ENCODE measurements around the gene SRXN1. TPM values are rescaled to one million over a fixed set of nuclear protein-coding genes. Genes with fewer than 3 reads are reported as not detected.

The SRXN1 gene
- total RNA-seq, 1 donor from 2014 or later: 20.8 TPM

DNA sequence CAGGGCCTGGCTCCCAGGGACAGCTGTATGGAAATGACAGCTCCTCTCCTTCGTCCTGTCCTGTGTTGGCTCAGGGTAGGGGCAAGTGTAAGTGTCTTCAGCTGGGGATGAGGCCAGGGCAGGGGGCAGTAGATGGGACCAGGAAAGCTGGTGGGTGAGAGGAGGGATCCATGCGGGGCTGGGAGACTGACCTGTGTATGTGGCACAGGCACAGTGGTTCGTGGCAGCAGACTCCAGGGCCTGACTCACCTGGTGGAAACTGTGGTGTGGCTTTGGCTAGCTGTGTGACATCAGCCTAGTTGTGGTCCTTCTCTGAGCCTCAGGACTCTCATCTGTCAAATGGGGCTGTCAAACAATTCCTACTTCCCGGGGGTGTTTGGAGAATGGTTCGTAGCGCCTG is 36.3 kb upstream of the SRXN1 start:
- TF ChIP-seq, protein P1, sequence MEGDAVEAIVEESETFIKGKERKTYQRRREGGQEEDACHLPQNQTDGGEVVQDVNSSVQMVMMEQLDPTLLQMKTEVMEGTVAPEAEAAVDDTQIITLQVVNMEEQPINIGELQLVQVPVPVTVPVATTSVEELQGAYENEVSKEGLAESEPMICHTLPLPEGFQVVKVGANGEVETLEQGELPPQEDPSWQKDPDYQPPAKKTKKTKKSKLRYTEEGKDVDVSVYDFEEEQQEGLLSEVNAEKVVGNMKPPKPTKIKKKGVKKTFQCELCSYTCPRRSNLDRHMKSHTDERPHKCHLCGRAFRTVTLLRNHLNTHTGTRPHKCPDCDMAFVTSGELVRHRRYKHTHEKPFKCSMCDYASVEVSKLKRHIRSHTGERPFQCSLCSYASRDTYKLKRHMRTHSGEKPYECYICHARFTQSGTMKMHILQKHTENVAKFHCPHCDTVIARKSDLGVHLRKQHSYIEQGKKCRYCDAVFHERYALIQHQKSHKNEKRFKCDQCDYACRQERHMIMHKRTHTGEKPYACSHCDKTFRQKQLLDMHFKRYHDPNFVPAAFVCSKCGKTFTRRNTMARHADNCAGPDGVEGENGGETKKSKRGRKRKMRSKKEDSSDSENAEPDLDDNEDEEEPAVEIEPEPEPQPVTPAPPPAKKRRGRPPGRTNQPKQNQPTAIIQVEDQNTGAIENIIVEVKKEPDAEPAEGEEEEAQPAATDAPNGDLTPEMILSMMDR (IDR thresholded peaks at IDR 0.05): no peak
- DNase-seq (ENCODE audit: low spot score): no peak
- Mint-ChIP-seq H3K4me1 (ENCODE audit: low read depth) (no peaks in the 10 kb centered on the region), H3K27me3 (ENCODE audit: low read depth) (peaks cover 52% of the 10 kb centered on the region), H3K36me3 (ENCODE audit: low read depth) (no peaks in the 10 kb centered on the region), H3K9me3 (ENCODE audit: low read depth) (no peaks in the 10 kb centered on the region), H3K27ac (ENCODE audit: unreplicated experiment) (no peak overlapping the region), H3K4me3 (ENCODE audit: unreplicated experiment) (no peak overlapping the region)

DNA sequence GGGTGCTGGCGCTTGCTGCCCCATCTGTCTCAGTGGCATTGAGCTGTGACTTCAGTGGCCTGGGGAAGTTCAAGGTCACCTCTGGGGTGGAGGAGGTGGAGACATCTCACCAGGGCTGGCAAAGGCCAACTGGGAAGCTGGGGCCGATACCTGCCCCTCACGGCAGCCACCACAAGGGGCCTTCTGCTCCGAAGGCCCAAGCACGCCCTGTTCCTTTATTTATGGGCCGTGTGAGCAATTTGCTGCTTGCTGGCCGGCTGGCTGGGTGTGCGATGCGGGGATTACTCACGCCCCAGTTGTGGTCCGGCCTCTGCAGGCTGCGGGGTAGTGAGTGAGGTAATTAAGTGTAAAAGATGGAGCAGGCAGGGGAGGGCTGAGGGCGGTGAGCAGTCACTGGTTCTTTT is 35.8 kb upstream of the SRXN1 start:
- TF ChIP-seq, protein P1 (IDR thresholded peaks at IDR 0.05): no peak
- Mint-ChIP-seq H3K4me1 (ENCODE audit: low read depth) (no peaks in the 10 kb centered on the region), H3K9me3 (ENCODE audit: low read depth) (no peaks in the 10 kb centered on the region), H3K27ac (ENCODE audit: unreplicated experiment) (no peak overlapping the region), H3K4me3 (ENCODE audit: unreplicated experiment) (no peak overlapping the region), H3K27me3 (ENCODE audit: low read depth) (peaks cover 48% of the 10 kb centered on the region), H3K36me3 (ENCODE audit: low read depth) (no peaks in the 10 kb centered on the region)
- no peak for DNase-seq (ENCODE audit: low spot score)

DNA sequence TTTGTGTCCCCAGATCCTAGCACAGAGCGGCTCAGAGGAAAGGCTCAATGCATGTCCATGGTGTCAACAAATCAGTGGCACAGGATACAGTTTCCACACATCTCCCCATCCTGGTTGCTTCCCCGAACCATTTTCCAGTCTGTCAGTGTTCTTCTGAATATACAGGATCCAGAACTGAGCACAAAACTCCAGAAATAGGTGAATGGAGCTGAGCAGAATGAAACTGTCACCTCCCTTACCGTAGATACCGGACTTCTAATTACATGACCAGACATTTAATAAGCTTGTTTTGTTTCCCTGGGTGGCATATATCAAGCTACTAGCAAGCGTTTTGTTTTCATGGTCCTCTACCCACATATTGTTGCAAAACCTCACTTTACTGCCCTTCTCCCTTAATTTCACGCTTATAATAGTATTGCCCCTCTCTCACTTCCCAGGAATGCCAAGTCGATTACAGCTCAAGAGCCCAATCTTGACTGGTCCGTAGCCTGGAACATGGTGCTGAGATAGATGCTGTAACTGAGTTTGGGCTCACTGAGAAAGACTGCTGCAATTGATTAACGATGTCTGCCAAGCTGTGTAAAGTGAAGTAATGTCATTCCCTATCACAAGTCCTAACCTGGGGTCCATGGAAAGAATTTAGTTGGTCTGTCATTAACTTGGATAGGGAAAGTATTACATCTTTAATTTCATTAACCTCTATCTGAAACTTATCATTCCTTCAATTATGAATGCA is 34.6 kb upstream of the SRXN1 start:
- Mint-ChIP-seq H3K27ac (ENCODE audit: unreplicated experiment) (no peak overlapping the region), H3K9me3 (ENCODE audit: low read depth) (no peaks in the 10 kb centered on the region), H3K4me3 (ENCODE audit: unreplicated experiment) (no peak overlapping the region), H3K4me1 (ENCODE audit: low read depth) (no peaks in the 10 kb centered on the region), H3K27me3 (ENCODE audit: low read depth) (peaks cover 44% of the 10 kb centered on the region), H3K36me3 (ENCODE audit: low read depth) (no peaks in the 10 kb centered on the region)
- DNase-seq (ENCODE audit: low spot score): no peak
- TF ChIP-seq, protein P1 (IDR thresholded peaks at IDR 0.05): no peak

DNA sequence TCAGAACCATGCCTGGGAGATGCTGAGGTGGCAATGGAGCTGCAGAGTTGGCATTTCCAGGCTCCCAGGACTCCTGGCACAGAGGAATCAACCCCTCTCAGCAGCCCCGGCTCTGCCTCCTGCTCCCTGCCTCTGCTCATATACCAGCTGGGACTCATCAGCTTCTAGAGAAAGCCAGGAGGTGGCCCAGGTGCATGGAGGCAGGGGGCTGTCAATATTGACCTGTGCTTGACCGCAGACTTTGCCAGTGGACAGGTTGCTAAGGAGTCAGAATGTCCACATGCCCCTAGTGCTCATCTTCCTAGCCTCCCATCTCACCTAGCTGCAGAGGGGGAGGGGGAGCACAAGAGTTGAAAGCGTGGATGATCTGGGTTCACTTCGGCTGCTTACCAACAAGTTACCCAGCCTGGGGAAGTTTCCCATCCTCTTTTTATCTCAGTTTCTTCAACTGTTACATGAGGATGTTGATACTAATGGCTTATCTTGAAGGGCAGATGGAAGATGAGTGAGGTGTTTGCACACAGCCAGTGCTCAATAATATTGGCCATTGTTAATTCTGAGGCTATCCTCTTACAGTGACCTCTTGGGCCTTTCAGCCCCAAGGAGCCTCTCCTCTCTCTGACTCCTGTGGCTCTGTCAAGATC is 31.8 kb upstream of the SRXN1 start:
- no peak for DNase-seq (ENCODE audit: low spot score)
- Mint-ChIP-seq H3K4me1 (ENCODE audit: low read depth) (no peaks in the 10 kb centered on the region), H3K36me3 (ENCODE audit: low read depth) (no peaks in the 10 kb centered on the region), H3K27me3 (ENCODE audit: low read depth) (peaks cover 53% of the 10 kb centered on the region), H3K27ac (ENCODE audit: unreplicated experiment) (no peak overlapping the region), H3K9me3 (ENCODE audit: low read depth) (no peaks in the 10 kb centered on the region), H3K4me3 (ENCODE audit: unreplicated experiment) (no peak overlapping the region)
- TF ChIP-seq, protein P1 (IDR thresholded peaks at IDR 0.05): no peak

DNA sequence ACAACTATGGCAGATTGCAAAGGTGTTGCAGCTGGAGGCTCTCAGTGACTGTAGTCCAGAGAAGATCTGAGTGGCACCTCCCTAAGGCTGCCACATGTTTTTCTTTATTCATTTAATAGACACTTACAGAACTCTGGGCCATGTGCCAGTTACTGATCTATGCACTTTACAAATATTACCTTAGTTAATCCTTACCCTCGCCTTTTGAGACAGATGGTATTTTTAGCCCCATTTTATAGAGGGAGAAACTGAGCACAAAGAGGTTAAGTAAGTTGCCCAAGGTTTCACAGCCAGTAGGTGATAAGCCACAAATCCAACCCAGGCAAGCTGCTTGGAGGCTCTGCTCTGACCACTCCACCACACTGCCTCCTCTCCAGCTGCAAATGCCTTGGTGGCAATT is 29.1 kb upstream of the SRXN1 start:
- H3K27ac Mint-ChIP-seq (ENCODE audit: unreplicated experiment): no peak overlapping the region
- no peaks in the 10 kb centered on the region for H3K4me1 Mint-ChIP-seq (ENCODE audit: low read depth)
- H3K27me3 Mint-ChIP-seq (ENCODE audit: low read depth): peaks cover 56% of the 10 kb centered on the region
- no peaks in the 10 kb centered on the region for H3K9me3 Mint-ChIP-seq (ENCODE audit: low read depth)
- DNase-seq (ENCODE audit: low spot score): no peak
- H3K4me3 Mint-ChIP-seq (ENCODE audit: unreplicated experiment): no peak overlapping the region
- no peaks in the 10 kb centered on the region for H3K36me3 Mint-ChIP-seq (ENCODE audit: low read depth)
- TF ChIP-seq, protein P1 (IDR thresholded peaks at IDR 0.05): no peak
